Measurements from ENCODE around the gene COL6A1.

DNA sequence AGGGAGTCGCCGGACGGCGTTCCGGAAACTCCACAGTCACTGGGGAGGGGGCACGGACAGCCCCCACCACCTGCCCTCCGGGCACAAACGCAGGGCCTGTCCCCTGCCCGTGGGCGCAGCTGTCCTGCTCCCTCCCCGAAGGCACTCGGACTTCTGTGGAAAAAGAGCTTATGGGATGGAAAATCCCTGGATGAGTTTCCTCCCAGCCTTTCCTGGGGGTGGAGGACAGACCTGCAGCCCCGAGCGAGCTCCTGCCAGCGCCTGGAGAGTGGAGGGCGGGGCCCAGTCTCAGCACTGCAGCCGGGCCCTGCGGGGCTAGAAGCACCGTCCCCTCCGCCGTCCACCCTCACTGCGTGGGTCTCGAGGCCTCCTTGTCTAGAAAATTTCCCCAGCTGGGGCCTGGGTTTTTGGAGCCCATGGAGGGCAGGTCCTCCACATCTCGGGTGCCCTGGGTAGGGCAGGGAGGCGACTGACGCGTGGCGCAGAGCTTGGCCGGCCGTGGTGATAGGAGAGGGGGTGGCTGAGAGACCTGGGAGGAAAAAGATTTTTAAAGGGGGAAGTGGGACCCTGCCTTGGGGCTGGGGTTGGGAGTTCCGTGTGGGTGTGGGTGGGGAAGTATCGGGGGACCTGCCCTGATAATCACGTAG lies 6.4 kb upstream of the COL6A1 start:
- no peak for TF ChIP-seq TAF1 (IDR thresholded peaks at IDR 0.05; ENCODE audit: low read depth)
- TF ChIP-seq, protein P1, sequence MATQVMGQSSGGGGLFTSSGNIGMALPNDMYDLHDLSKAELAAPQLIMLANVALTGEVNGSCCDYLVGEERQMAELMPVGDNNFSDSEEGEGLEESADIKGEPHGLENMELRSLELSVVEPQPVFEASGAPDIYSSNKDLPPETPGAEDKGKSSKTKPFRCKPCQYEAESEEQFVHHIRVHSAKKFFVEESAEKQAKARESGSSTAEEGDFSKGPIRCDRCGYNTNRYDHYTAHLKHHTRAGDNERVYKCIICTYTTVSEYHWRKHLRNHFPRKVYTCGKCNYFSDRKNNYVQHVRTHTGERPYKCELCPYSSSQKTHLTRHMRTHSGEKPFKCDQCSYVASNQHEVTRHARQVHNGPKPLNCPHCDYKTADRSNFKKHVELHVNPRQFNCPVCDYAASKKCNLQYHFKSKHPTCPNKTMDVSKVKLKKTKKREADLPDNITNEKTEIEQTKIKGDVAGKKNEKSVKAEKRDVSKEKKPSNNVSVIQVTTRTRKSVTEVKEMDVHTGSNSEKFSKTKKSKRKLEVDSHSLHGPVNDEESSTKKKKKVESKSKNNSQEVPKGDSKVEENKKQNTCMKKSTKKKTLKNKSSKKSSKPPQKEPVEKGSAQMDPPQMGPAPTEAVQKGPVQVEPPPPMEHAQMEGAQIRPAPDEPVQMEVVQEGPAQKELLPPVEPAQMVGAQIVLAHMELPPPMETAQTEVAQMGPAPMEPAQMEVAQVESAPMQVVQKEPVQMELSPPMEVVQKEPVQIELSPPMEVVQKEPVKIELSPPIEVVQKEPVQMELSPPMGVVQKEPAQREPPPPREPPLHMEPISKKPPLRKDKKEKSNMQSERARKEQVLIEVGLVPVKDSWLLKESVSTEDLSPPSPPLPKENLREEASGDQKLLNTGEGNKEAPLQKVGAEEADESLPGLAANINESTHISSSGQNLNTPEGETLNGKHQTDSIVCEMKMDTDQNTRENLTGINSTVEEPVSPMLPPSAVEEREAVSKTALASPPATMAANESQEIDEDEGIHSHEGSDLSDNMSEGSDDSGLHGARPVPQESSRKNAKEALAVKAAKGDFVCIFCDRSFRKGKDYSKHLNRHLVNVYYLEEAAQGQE (IDR thresholded peaks at IDR 0.05; ENCODE audit: borderline replicate concordance) = no peak
- TF ChIP-seq, protein P2, sequence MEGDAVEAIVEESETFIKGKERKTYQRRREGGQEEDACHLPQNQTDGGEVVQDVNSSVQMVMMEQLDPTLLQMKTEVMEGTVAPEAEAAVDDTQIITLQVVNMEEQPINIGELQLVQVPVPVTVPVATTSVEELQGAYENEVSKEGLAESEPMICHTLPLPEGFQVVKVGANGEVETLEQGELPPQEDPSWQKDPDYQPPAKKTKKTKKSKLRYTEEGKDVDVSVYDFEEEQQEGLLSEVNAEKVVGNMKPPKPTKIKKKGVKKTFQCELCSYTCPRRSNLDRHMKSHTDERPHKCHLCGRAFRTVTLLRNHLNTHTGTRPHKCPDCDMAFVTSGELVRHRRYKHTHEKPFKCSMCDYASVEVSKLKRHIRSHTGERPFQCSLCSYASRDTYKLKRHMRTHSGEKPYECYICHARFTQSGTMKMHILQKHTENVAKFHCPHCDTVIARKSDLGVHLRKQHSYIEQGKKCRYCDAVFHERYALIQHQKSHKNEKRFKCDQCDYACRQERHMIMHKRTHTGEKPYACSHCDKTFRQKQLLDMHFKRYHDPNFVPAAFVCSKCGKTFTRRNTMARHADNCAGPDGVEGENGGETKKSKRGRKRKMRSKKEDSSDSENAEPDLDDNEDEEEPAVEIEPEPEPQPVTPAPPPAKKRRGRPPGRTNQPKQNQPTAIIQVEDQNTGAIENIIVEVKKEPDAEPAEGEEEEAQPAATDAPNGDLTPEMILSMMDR (IDR thresholded peaks at IDR 0.05; ENCODE audit: poor library complexity, severe bottlenecking) = no peak
- no peak for TF ChIP-seq EP300 (conservative IDR thresholded peaks at IDR 0.05; ENCODE audit: poor library complexity, severe bottlenecking)
- no peak for TF ChIP-seq POLR2AphosphoS5 (IDR thresholded peaks at IDR 0.05)
- TF ChIP-seq SMC3 (conservative IDR thresholded peaks at IDR 0.05; ENCODE audit: poor library complexity) = no peak
- TF ChIP-seq EZH2 (IDR thresholded peaks at IDR 0.05; ENCODE audit: borderline replicate concordance, insufficient read depth, low read length, poor library complexity, severe bottlenecking) = no peak

All from neural cell (in vitro differentiated cells).